GM12878 (cell line): ENCODE measurements around the gene ADCY5. TPM values are rescaled to one million over a fixed set of nuclear protein-coding genes. Genes with fewer than 3 reads are reported as not detected.

Experiments
- ATAC-seq: fragments of 200-7000 bp; cut with Tn5 transposase; 3 replicates; pipeline ENCODE4 v1.9.1; 2020; ENCODE audit warnings: mild to moderate bottlenecking, moderate library complexity
- BruUV-seq: library from RNA; stranded (reverse); fragments of 400-500 nt; replicated peaks from 2 replicates; lab custom pipeline; 2021; lab: Mats Ljungman, UMichigan
- CTCF ChIA-PET: fragments of 300-600 bp; sonication (Branson Sonifier 250); formaldehyde crosslinking; extraction: SDS; loops from one replicate; lab custom pipeline; 2021; ENCODE audit warnings: inconsistent platforms; lab: Yijun Ruan, JAX
- POLR2A ChIA-PET: fragments of 350-600 bp; formaldehyde crosslinking; extraction: SDS; loops from one replicate; lab custom pipeline; 2021; ENCODE audit warnings: inconsistent platforms; lab: Charles Lee
- RAD21 ChIA-PET: fragments of 300-600 bp; sonication (Branson Sonifier 250); formaldehyde crosslinking; loops from one replicate; lab custom pipeline; 2023; ENCODE audit warnings: antibody characterized with exemption; ENCODE audit not compliant: unreplicated experiment; lab: Charles Lee
- SMC1A ChIA-PET: fragments of 300-600 bp; sonication (Branson Sonifier 250); formaldehyde crosslinking; loops from one replicate; lab custom pipeline; 2023; ENCODE audit not compliant: unreplicated experiment, uncharacterized antibody; lab: Charles Lee
- DNase-seq: peaks from one replicate; pipeline ENCODE4 v3.0.0-alpha.2; 2011; ENCODE audit warnings: low read depth, low spot score
- FAIRE-seq: peaks from 3 replicates; lab custom pipeline; 2011; peaks lifted over from hg19 to GRCh38; lab: Jason Lieb, UNC
- H2AFZ ChIP-seq: 2 replicates; pipeline ENCODE4 v1.6.0; 2011; ENCODE audit warnings: low read depth, low read length, control low read depth; ENCODE audit not compliant: control insufficient read depth
- H3K27ac ChIP-seq: 2 replicates; pipeline ENCODE4 v1.5.1; 2011; ENCODE audit warnings: control low read depth; ENCODE audit not compliant: control insufficient read depth, insufficient read depth
- H3K27me3 ChIP-seq, 2 experiments: replicated peaks in 1 of 2; 2 replicates each; pipeline versions ENCODE4 v1.6.0 to v1.6.1; 2011; ENCODE audit warnings: low read length in 1 of 2; ENCODE audit not compliant: control insufficient read depth in 2 of 2, insufficient read depth in 2 of 2
- H3K36me3 ChIP-seq, 2 experiments: 2 replicates each; pipeline ENCODE4 v1.5.1; 2011; ENCODE audit warnings: low read length in 1 of 2; ENCODE audit not compliant: control insufficient read depth in 2 of 2, insufficient read depth in 2 of 2
- H3K4me1 ChIP-seq: 2 replicates; pipeline ENCODE4 v1.6.1; 2011; ENCODE audit warnings: mild to moderate bottlenecking, low read length, moderate library complexity, mixed read lengths; ENCODE audit not compliant: control insufficient read depth, insufficient read depth
- H3K4me2 ChIP-seq: 2 replicates; pipeline ENCODE4 v1.6.0; 2011; ENCODE audit warnings: control low read depth; ENCODE audit not compliant: control insufficient read depth, insufficient read depth
- H3K4me3 ChIP-seq: fragments of 200-600 bp; sonication (generic); 2 replicates; pipeline ENCODE4 v1.5.1; 2016
- H3K79me2 ChIP-seq: 2 replicates; pipeline ENCODE4 v1.6.0; 2011; ENCODE audit warnings: low read length; ENCODE audit not compliant: control insufficient read depth, insufficient read depth
- H3K9ac ChIP-seq: 2 replicates; pipeline ENCODE4 v1.8.0; 2011; ENCODE audit warnings: low read length, control low read depth, mixed read lengths; ENCODE audit not compliant: control insufficient read depth, insufficient read depth
- H3K9me3 ChIP-seq: replicated peaks from 3 replicates; pipeline ENCODE4 v1.5.1; 2011; ENCODE audit warnings: mild to moderate bottlenecking, low read length; ENCODE audit not compliant: control insufficient read depth, insufficient read depth
- H4K20me1 ChIP-seq: 2 replicates; pipeline ENCODE4 v1.6.0; 2011; ENCODE audit not compliant: control insufficient read depth, insufficient read depth
- ESRRA ChIP-seq: IDR thresholded peaks from 2 replicates; pipeline ENCODE4 v1.6.1; 2012; ENCODE audit warnings: mild to moderate bottlenecking, low read length, improper control_type of control experiment
- RAD21 ChIP-seq: IDR thresholded peaks from 2 replicates; pipeline ENCODE4 v1.6.1; 2011; ENCODE audit warnings: mild to moderate bottlenecking, low read depth, low read length, moderate library complexity; ENCODE audit not compliant: insufficient read depth
- USF2 ChIP-seq: IDR thresholded peaks from 2 replicates; pipeline ENCODE4 v1.6.1; 2011; ENCODE audit warnings: low read depth, low read length, improper control_type of control experiment, borderline replicate concordance
- ZBTB33 ChIP-seq: fragments of 450-650 bp; IDR thresholded peaks from 2 replicates; pipeline ENCODE4 v1.6.1; 2017; ENCODE audit warnings: mild to moderate bottlenecking
- ZBTB40 ChIP-seq: fragments of 450-650 bp; IDR thresholded peaks from 2 replicates; pipeline ENCODE4 v1.6.1; 2016; ENCODE audit warnings: mild to moderate bottlenecking, moderate library complexity, borderline replicate concordance
- WGBS: methylation state at CpG from one replicate; pipeline ENCODE4 v1.1.6; 2016; ENCODE audit warnings: low lambda C conversion rate; ENCODE audit not compliant: insufficient replicate concordance, insufficient coverage; ENCODE audit errors: missing lambda C conversion rate; 5-methylcytosine and 5-hydroxymethylcytosine counted together
- in situ Hi-C: fragments of 300-500 bp; cut with MboI; formaldehyde crosslinking; loops from 9 replicates; pipeline ENCODE4 v1.14.3; 2018; ENCODE audit warnings: mixed read lengths
- intact Hi-C: fragments of 100-400 bp; cut with micrococcal nuclease; formaldehyde crosslinking; loops from one replicate; pipeline ENCODE4 v1.14.2; 2022; ENCODE audit not compliant: unreplicated experiment
- polyA plus RNA-seq, 11 experiments: library from polyadenylated mRNA; depleted of rRNA in 4 of 11; unstranded in 6 of 11; stranded (reverse) in 5 of 11; fragments of >200 nt; fragmentation: Nextera tagmentation in 4 of 11; fragmentation: Illumina TruSeq in 1 of 11; extraction: Ambion mirVana in 4 of 11; extraction: Trizol in 1 of 11; gene quantifications; 1 replicate in 1 of 11; 2 replicates in 10 of 11; pipeline versions ENCODE4 v1.2.1 to v1.2.3, GENCODE V29; 2011 to 2016; ENCODE audit warnings: inconsistent platforms in 2 of 11, missing spikeins in 2 of 11, low read depth in 1 of 11
- total RNA-seq, 4 experiments: library from RNA; depleted of rRNA in 3 of 4; stranded (reverse); fragments of >200 nt in 3 of 4; fragmentation: Illumina TruSeq in 1 of 4; extraction: Trizol in 1 of 4; gene quantifications; 2 replicates each; pipeline versions ENCODE4 v1.2.1 to v1.2.3, GENCODE V29; 2013 to 2021

ADCY5 gene
- total and polyA plus RNA-seq, 10 of the 15 experiments (the other 5 are each of a cell fraction or from before 2014, with no cell fraction given): under 0.01 to 0.24 (median 0.02) TPM; not detected in 4

- in situ Hi-C loops: no loop called here
- H3K4me3 ChIP-seq: no peak overlapping the region
- FAIRE-seq (no peak), DNase-seq (no peak), ATAC-seq (no peak)
- H4K20me1 ChIP-seq: no peaks in the 10 kb centered on the region
- RAD21 ChIA-PET: interaction anchor here (1.1 kb wide), 1 partner anchor 18 kb away, joined by 3 read pairs; no protein-coding TSS in a partner anchor
- CTCF ChIA-PET: interaction anchor here (1.1 kb wide), 1 partner anchor 14 kb away, joined by 4 read pairs; no protein-coding TSS in a partner anchor
- H3K4me1 ChIP-seq: no peaks in the 10 kb centered on the region
- WGBS: 35% methylated on average over 4 of the region's 4 CpGs
- intact Hi-C loops: no loop called here
- BruUV-seq: no TSS peak
- H3K9ac ChIP-seq: no peak overlapping the region
- no peak overlapping the region for H3K27ac ChIP-seq
- no peak overlapping the region for H3K4me2 ChIP-seq
- POLR2A ChIA-PET: no interaction called here
- no peaks in the 10 kb centered on the region for H3K79me2 ChIP-seq
- H3K27me3 ChIP-seq: no peaks in the 10 kb centered on the region
- H3K36me3 ChIP-seq: no peaks in the 10 kb centered on the region
- no peaks in the 10 kb centered on the region for H3K9me3 ChIP-seq
- SMC1A ChIA-PET: no interaction called here
- no peak overlapping the region for H2AFZ ChIP-seq
- TF ChIP-seq USF2: no peak
- TF ChIP-seq ZBTB33: no peak
- no peak for TF ChIP-seq RAD21
- TF ChIP-seq ESRRA: no peak
- TF ChIP-seq ZBTB40: no peak
- TF ChIP-seq, all 136 proteins: peak for 0
Measured at GRCh38 chr3:123285931-123286307, 163.0 kb downstream of the ADCY5 start.
